HG02571 (cell line): ENCODE data around the gene AP2A1.

Source experiments
- ATAC-seq: cut with Tn5 transposase; IDR thresholded peaks from one replicate; pipeline ENCODE4 v1.9.1; 2021; ENCODE audit warnings: mild to moderate bottlenecking, moderate library complexity; ENCODE audit not compliant: unreplicated experiment

The AP2A1 gene

GRCh38 chr19:49836176-49837008 is 69.6 kb downstream of the AP2A1 start:
- ATAC-seq: no peak

GRCh38 chr19:49837009-49837310 is 70.2 kb downstream of the AP2A1 start:
- ATAC-seq: no peak

DNA sequence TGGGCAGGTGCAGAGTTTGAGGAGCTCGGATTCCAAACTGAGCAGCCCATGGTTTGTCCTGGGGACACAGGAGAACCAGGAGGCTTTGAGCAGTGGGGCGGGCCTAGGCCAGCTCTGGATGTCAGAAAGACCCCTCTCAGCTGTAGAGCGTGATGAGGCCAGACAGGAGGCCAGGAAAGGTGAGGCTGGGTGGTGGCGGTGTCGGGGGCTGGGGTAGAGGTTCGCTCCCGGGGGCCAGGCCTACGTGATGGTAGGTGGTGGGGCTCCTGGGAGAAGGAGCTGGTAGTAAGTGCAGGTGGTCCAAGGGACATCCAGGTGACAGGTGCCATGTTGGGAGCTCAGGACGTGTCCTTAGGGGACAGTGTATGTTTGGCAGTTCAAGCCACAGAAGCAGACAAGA is 70.6 kb downstream of the AP2A1 start:
- ATAC-seq: no peak

DNA sequence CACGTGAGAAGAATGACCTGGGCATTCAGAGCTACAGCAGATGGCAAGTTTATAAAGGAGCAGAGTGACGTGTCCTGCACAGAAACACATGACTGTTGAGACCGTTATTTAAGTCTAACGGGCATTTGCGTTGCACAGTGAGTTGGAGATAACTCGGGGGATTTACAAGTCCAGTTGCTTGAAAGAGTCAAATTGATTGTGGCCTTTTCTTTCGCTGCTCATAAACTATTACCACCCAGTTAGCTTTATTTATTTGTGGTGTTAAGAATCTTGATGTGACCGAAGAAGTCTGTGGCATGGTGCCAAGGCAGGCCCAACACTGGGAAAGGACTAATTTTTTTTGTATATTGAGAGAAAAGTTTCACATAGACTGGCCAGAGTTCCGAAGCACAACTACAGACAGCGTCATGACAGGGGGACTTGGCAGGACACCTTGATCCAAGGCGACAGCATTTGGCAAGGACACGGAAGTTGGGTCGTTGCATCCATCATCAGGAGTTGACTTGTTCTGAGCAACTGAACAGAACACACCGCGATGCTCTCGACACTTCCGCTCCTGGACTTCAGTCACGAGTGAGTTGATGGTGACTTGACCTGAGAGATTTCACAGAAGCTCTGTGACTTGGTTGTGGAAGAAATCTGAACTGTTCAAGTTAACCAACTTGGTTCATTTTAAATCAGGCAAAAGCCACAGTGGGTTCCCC is 72.2 kb downstream of the AP2A1 start:
- ATAC-seq: no peak

DNA sequence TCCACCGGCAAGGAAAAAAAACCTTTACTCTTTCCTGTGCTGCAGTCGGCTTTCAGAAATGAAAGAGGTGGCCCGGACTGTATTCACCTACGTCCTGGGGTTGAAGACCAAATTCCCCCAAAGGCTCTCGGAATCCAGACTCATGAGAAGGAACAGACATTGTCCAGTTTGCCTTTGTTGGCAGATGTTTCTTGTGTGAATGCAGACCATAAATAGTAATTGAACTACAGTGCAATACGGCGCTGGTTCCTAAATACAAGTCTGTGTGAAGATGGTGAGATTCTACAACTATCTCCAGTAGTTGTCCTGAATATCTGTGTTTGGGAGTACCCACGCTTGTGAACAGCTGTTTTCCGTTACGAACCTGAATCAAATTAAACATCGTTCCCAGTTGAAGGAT is 72.9 kb downstream of the AP2A1 start:
- no peak for ATAC-seq

DNA sequence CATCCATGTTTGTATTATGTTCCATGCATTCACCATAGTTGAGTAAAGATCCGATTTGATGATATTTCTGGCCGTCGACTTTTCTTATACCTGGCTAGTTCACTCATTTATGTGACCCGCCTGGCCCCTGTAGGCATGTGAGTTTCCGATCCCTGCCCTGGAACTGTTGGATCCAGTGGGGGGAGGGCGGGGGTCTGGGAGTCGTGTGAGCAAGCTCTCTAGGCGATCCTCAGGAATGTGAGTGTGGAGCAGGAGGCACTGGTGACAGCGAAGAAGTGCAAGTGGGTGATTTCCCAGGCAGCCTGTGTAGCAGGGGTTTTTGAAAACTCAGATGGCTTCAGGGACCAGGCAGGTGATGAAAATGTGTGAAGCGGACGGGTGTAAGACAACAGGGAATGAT is 73.5 kb downstream of the AP2A1 start:
- ATAC-seq: no peak

GRCh38 chr19:49840736-49841249 is 74.0 kb downstream of the AP2A1 start:
- ATAC-seq: no peak

- ATAC-seq: no peak
These were observed 76.5 kb downstream of the AP2A1 start for GRCh38 chr19:49843265-49843664.

GRCh38 chr19:49844138-49845095 is 77.6 kb downstream of the AP2A1 start:
- ATAC-seq: no peak

DNA sequence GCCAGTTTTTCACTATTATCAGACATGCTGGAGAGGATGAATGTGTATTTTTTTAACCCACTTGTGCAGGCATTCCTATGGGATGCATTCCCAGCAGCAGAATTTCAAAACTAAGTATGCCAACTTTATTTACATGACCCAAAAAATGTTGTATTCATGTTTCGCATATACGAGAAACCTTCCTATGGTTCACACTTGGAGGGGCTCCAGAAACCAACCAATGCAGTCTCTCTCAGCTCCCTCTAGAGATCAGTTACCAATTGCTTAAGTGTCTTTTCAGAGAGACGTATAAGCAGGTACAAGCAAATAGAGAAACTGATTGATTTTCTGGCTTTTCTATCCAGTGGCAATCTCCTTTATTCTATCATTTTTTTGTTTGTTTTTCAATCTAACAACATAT is 78.6 kb downstream of the AP2A1 start:
- no peak for ATAC-seq

DNA sequence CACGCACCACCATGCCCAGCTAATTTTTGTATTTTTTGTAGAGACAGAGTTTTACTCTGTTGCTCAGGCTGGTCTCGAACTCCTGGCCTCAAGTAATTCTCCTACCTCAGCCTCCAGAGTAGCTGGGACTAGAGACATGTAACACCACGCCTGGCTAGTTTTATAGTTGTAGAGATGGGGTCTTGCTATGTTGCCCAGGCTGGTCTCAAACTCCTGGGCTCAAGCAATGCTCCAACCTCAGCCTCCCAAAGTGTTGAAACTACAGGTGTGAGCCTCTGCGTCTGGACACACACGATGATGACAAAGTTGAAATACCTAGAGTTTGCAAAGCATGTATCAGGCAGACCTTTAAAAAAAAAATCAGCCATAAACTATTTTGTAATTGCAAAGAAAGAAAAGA is 79.6 kb downstream of the AP2A1 start:
- ATAC-seq: no peak

- ATAC-seq: no peak
These were observed 81.2 kb downstream of the AP2A1 start for GRCh38 chr19:49847731-49848696.

GRCh38 chr19:49848938-49849337 is 82.1 kb downstream of the AP2A1 start:
- no peak for ATAC-seq

- ATAC-seq: no peak
These were observed 82.8 kb downstream of the AP2A1 start for GRCh38 chr19:49849433-49850220.

- ATAC-seq: no peak
These were observed 83.4 kb downstream of the AP2A1 start for GRCh38 chr19:49850221-49850486.

DNA sequence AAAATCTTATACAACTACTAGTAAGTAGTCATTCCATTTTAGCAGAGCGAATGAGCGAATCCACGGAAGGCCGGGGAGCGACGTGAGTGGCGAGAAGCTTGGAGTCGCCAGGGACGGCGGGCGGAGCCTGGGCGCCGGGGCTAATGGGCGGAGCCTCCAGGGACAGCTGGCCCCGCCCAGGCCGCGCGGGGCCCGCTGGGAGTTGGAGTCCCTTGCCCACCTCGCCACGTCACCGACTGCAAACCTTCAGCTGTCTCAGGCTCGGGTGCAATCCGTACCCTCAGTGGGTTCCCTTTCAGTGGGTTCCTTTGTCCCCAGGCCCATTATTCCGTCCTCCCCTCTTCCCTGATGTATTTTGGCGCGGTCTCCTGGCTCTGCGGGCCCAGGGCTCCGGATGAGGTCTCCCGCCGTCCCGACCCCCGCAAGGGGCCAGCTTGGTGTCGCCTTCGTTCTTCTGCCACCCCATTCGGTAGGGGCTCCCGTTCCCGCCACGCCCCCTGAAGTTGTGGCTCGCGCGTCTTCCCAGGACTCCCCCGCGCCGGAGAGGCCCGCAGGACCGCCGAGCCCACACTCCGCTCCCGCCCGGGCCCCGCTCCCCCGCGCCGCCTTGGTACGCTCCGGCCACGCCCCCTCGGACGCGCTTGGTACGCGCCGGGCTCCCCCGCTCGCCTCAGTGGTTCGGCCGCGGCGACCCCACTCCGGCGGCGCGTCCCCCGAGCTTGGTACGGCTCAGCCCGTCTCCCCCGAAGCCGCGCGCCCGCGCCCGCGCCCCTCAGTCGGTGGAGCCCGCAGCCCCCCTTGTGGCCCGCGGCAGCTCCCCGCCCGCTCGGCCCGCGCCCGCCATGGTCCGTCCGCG is 83.9 kb downstream of the AP2A1 start, which contains the start of gene PTOV1:
TSS of gene PTOV1 (plus strand) at position 673 of the 856 bp plus-strand sequence.
- peak; percentile 73 for ATAC-seq

DNA sequence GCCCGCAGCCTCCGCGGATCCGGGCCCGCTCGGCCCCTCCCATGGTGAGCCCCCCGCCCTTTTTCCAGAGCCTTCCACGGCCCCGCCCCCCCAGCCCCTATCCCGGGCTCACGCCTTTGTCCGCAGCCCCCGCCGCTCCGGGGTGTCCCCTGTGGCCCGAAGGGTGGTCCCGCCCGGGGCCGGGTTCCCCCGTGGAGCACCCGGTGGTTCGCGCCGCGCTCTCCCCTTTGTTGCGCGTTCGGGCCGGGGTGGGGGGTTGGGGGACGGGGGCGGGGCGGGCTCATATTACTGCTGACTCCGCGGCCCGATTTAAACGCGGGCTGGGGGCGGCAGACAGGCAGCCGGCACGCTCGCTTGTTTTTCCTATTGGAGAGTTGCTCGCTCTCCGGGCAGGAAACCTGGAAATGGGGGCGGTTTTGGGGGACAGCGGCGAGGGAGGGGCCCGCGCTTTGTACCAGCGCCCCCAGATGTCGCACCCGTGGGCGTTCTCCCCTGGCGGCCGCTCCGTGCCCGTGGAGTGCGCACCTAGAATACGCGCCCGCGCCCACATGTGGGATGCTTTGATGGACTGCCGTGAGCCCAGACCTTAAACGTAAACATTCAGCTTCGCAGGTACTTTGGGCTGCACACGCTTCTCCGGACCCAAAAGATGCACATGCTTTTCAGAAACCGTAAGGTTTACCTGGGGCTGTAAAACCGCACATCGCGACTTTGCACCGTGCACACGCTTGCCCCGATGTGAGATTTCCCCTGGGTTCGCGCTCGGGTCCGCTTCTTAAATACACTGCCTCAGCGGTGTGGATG is 84.9 kb downstream of the AP2A1 start:
- no peak for ATAC-seq
